HG03103 (cell line): ENCODE data around the gene ZNF618.
A peak's percentile ranks its signal among the peaks of the same experiment; 100 is the strongest.
"Not testable (repeated sequence)": the region's sequence is repeated elsewhere in the genome, so short reads cannot be mapped to it uniquely, and the experiment has no call there.

Experiments used
- ATAC-seq: cut with Tn5 transposase; IDR thresholded peaks from one replicate; pipeline ENCODE4 v1.9.1; 2021; ENCODE audit warnings: low read depth; ENCODE audit not compliant: unreplicated experiment

The ZNF618 gene

DNA sequence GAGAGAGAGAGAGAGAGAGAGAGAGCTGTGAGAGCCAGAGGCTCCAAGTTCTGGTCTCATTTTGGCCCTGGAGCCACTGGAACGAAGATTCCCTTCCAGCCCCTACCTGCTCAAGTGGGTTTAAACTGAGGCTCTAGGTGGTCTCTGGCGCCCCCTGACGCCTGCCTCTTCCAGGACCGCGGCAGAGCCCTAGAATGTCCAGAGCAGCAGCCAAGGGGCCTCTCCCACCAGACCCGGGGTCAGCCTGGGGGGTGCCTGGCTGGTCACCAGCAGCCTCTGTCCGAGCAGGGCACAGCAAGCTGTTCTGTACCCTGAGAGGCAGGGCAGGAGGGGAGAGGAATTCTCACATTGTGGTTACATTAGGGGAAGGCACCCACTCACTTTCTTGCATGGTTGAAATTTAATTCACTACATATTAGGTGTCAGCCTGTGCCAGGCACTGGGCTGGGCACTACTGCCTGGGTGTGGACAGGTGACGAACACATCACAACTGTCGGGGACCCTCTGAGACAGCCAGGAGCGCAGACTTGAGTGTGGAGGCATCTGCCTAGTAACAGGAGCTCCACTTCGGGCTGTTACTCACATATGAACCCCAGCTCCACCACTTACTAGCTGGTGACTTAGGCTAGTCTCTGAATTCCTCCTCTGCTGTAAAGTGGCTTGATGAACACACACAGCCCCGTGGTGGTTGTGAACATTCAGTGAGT lies 157.4 kb downstream of the ZNF618 start:
- no peak for ATAC-seq

- no peak for ATAC-seq
Measured at GRCh38 chr9:114034196-114034595, 158.1 kb downstream of the ZNF618 start.

GRCh38 chr9:114034661-114035062 lies 158.6 kb downstream of the ZNF618 start:
- no peak for ATAC-seq

- no peak for ATAC-seq
Measured at GRCh38 chr9:114035221-114035844, 159.2 kb downstream of the ZNF618 start.

DNA sequence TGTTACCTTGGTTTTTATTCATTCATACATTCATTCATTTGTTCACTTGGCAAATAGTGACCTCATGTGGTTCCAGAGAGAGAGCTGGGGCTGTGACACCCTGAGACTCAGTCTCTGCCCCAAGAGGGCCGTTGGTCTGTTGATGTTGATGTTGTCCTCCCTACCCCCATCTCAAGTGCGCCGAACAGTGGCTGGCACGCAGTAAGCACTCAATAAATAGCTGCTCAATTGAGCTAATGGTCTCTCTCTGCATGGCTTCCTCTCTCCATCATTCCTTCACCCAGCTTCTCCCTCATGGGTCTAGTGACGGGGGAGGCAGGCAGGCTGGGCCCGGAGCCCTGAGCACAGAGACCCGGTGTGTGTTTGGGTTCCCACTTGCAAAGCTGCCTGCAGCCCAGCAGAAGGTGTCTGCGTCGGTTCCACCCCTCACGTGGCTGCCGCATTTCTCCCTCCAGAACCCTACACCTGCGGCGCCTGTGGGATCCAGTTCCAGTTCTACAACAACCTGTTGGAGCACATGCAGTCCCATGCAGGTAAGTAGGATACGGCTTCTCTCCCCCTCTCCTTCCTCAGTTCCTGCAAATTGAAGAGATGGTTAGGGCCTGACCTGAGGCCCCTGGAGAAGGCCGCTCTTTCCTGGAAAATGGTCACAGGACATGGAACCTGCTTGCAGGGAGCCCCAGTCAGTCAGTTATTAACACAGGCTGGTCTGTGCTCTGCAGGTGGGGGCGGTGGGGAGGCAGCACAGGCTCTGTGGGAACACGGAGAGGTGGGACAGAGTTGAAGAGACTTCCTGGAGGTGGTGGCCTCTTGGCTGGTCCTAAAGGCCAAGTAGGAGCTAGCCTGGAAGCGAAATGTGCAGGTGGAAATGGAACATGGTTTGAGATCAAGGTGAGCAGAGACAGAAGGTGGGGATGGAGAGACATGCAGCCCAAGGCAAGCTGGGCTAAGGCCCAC lies 160.0 kb downstream of the ZNF618 start:
- no peak for ATAC-seq

DNA sequence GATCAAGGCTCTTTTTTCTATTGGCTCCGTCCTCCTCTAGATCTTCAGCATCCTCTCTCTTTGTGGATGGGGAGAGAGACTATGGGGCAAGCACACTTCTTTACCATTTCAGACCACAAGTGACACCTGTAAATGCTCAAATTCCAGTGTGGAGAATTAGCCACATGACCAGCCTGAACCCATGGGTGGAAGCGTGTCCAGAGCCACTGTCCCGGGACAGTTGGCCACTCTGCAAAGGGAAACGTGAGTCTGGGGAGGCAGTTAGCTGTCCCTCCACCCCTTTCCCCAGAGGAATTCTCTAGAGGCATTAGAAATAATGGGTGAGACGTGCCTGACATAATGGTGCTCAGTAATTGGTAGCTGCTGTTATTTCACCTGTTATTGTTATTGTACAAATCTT lies 161.1 kb downstream of the ZNF618 start:
- no peak for ATAC-seq

- no peak for ATAC-seq
Measured at GRCh38 chr9:114037961-114038723, 162.0 kb downstream of the ZNF618 start.

DNA sequence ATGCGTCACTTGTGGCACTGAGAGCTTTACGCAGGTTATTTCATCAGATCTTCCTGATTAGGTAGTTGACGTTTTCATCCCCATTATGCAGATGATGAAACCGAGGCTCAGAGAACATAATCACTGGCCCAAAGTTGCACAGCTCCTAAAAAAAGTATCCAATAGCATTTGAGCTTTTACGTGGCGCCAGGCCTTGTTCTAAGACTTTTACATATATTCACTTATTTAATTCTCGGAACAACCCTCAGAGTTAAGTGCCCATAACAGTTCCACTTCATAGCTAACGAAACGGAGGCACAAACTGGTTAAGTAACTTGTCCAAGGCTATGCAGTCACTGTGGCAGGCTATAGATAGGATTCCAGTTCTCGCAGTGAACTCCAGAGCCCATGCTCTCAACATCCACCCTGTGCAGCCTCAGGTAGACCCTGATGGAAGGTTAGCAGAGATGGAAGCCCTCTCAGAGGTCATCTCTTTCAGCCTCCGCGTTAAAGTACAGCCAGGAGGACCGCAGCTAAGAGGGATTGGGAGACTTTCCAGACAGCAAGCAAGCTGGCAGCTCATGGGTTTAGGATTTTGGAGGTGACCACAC lies 162.7 kb downstream of the ZNF618 start:
- ATAC-seq: no peak

DNA sequence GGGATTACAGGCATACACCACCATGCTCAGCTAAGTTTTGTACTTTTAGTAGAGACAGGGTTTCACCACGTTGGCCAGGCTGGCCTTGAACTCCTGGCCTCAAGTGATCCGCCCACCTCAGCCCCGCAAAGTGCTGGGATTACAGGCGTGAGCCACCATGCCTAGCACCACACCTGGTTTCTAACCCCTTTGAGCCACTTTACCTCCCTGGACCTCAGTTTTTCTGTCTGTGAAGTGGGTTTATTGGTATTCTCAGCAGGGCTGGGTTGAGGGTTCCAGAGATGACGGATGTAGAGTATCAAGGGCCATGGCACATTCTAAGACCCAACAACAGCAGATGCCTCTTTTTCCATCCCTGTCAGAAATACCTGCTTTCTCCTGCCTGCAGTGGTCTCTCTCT lies 163.4 kb downstream of the ZNF618 start:
- no peak for ATAC-seq

- ATAC-seq: not testable (repeated sequence)
Measured at GRCh38 chr9:114043660-114044059, 167.6 kb downstream of the ZNF618 start.

GRCh38 chr9:114046237-114046755 lies 170.2 kb downstream of the ZNF618 start:
- ATAC-seq: no peak

DNA sequence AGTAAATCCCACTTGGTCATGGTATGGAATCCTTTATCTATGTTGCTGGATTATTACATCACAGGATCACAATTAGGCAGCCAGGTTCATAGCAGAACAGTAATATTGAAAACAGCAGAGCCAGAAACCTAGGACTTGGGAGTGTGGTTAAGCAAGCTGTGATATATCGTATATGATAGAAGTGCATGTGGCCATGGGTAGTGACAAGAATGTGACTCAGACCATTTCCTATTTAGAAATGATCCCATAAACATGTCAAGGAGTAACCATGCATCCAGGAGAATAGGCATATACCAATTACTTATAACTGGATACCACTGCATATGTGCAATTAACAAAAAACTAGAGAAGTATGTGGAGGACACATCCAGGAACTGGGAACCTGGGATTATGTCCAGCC lies 170.8 kb downstream of the ZNF618 start:
- ATAC-seq: no peak

DNA sequence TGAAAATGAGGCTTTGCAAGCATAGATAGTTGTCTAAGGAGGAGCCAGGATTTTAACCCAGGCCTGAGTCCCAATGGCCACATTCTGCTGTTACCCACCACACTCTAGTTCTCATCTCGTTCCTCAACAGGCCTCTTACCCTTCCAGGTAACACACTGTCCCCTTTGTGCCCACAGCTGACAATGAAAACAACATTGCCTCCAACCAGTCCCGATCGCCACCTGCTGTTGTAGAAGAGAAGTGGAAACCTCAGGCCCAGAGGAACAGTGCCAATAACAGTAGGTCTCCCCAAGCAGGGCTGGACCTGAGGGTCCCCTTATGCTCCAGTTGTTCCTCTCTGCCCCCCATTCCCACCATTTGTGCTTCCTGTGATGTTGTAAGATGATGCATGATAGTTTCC lies 171.6 kb downstream of the ZNF618 start:
- peak; percentile 58 for ATAC-seq

DNA sequence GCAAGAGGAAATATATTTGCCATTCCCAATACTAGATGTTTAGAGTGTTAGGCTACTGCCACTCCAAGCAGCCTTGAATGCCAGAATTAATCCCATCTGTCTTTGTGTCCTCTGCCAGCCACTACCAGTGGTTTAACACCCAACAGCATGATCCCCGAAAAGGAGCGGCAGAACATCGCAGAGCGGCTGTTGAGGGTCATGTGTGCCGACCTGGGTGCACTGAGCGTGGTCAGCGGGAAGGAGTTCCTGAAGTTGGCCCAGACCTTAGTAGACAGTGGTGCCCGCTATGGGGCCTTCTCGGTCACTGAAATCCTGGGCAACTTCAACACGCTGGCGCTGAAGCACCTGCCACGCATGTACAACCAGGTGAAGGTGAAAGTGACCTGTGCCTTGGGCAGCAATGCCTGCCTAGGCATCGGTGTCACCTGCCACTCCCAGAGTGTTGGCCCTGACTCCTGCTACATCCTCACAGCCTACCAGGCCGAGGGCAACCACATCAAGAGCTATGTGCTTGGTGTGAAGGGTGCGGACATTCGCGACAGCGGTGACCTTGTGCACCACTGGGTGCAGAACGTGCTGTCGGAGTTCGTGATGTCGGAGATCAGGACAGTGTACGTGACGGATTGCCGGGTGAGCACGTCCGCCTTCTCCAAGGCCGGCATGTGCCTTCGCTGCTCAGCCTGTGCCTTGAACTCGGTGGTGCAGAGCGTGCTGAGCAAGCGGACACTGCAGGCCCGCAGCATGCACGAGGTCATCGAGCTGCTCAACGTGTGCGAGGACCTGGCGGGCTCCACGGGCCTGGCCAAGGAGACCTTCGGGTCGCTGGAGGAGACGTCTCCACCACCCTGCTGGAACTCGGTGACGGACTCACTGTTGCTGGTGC lies 172.7 kb downstream of the ZNF618 start:
- no peak for ATAC-seq

GRCh38 chr9:114049441-114050225 lies 173.5 kb downstream of the ZNF618 start:
- ATAC-seq: no peak

DNA sequence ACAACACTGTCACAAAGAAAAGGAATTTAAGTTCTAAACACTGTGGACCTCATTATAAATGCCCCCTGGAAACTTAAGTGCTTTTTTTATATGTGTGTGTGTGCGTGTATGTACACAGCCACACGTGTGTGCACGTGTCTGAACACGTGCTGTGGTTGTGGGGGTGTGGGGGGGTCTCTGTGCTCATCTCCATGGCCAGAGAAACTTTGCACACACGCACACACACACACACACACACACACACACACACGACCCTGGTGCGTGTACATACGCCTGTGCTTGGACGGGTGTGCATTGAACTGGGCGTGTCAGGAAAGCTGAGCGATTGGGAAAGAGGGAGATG lies 174.1 kb downstream of the ZNF618 start:
- ATAC-seq: no peak

DNA sequence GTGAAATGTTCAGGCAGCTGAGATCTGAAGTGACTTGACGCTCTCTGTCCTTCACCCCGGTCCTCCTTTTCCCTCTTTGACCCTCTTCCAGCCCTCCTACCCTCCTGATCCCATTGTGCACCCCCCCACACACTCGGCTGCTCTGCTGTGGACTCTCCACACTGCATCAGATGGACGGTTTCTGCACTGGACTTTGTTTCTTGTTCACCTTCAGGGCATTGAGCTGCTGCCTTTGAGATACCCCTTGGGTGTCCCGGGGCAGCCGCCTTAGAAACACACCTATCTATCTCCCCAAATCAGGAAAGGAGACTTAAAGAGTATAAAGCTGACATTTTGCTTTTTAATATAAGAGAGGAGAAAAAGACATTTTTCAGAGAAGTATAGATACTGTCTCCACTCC lies 174.5 kb downstream of the ZNF618 start:
- ATAC-seq: no peak

GRCh38 chr9:114051281-114051680 lies 175.2 kb downstream of the ZNF618 start:
- no peak for ATAC-seq
